Fibroblast of the aortic adventitia (primary cell): Measurements from ENCODE around the gene KCNQ1. TPM values are rescaled to one million over a fixed set of nuclear protein-coding genes. Genes with fewer than 3 reads are reported as not detected.

Source experiments
- DNase-seq: peaks from one replicate; pipeline ENCODE4 v3.0.0-alpha.2; 2010; ENCODE audit warnings: low read depth
- H3K4me3 ChIP-seq: 2 replicates; pipeline ENCODE4 v1.5.1; 2011; ENCODE audit warnings: low read depth, mild to moderate bottlenecking, control low read depth, low read length, moderate library complexity
- CTCF ChIP-seq: IDR thresholded peaks from 2 replicates; pipeline ENCODE4 v1.5.1; 2011; ENCODE audit warnings: mild to moderate bottlenecking, low read length, control low read depth, inconsistent platforms; ENCODE audit not compliant: insufficient read depth
- total RNA-seq: library from RNA; depleted of rRNA; stranded (reverse); fragments of >200 nt; gene quantifications from 2 replicates; pipeline ENCODE4 v1.2.3, GENCODE V29; 2012; ENCODE audit warnings: low replicate concordance

KCNQ1 gene
- total RNA-seq, 1 donor, result not detected

GRCh38 chr11:2689651-2690575, 245.1 kb downstream of the KCNQ1 start:
- H3K4me3 ChIP-seq, result no peak overlapping the region
- TF ChIP-seq CTCF, result no peak

GRCh38 chr11:2690596-2691354, 246.0 kb downstream of the KCNQ1 start:
- TF ChIP-seq CTCF, result no peak
- no peak for DNase-seq
- H3K4me3 ChIP-seq, result no peak overlapping the region

More at GRCh38 chr11:2689651-2690575, 245.1 kb downstream of the KCNQ1 start:
- no peak for DNase-seq

- DNase-seq, result no peak
- no peak overlapping the region for H3K4me3 ChIP-seq
- no peak for TF ChIP-seq CTCF
Observed at GRCh38 chr11:2691355-2691761, 246.6 kb downstream of the KCNQ1 start.

GRCh38 chr11:2691991-2692875, 247.4 kb downstream of the KCNQ1 start:
- no peak for TF ChIP-seq CTCF
- no peak overlapping the region for H3K4me3 ChIP-seq
- no peak for DNase-seq

- no peak for DNase-seq
- no peak overlapping the region for H3K4me3 ChIP-seq
- TF ChIP-seq CTCF, result no peak
Observed at GRCh38 chr11:2693271-2694261, 248.8 kb downstream of the KCNQ1 start.
